CD4-positive, alpha-beta T cell treated with Interleukin-21 for 1 hour (primary cell): ENCODE data around the gene MPDZ.

ENCODE experiments used
- DNase-seq: peaks from one replicate; pipeline ENCODE4 v3.0.0-alpha.2; 2020

The MPDZ gene

DNA sequence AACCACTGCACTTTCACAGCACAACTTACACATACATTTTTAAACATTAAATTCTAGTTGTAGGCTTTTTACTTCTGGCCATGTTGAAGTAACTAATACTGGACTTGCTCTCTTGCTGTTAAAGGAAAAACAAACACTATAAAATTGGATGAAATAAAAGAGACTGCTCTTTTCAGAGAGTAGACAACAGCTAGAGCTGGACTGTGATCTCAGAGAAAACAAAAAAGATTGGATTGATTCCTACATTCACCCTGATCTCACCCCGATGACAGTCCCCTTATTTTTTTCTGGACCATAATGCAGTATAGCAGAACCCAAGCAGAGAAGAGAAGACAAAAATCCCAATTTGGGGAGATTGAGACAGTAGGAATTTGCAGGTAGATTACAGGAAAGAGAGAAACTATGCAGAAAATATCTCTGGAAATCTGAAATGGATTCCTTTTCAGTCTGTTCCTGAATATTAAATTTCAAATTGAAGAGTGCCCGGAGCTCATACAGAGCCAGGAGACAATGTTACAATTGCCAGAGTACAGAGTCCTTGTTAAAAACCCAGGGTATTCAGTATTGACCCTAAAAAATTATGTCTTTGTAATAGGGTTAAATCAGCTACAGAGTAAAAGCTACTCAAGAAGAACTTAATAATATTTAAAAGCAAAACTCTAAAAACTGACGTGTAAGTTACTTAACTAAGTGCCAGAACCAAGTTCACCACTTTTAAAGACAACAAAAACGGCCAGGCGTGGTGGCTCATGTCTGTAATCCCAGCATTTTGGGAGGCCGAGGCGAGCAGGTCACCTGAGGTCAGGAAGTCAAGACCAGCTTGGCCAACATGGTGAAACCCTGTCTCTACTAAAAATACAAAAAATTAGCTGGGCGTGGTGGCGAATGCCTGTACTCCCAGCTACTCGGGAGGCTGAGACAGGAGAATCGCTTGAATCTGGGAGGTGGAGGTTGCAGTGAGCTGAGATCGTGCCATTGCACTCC, 208.6 kb downstream of the MPDZ start:
- no peak for DNase-seq

DNA sequence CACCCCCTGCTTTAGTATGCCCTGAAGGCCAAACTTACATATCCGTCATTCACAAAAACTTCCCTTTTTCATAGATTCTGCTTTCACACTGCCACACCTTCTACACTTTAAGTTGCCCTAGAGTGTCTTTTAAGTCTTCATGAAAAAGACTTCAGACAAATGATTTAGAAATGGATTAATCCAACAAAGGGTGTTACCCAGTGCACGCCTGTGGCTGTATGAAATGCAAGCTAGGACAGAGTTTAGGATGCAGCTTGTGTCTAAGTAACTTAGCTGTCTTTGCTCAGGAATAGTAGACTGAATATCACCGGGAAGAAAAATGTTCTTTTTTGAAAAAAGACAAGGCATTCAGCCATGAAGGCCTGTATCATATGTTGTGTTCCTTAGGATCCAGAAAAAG, 210.0 kb downstream of the MPDZ start:
- DNase-seq, result no peak

DNA sequence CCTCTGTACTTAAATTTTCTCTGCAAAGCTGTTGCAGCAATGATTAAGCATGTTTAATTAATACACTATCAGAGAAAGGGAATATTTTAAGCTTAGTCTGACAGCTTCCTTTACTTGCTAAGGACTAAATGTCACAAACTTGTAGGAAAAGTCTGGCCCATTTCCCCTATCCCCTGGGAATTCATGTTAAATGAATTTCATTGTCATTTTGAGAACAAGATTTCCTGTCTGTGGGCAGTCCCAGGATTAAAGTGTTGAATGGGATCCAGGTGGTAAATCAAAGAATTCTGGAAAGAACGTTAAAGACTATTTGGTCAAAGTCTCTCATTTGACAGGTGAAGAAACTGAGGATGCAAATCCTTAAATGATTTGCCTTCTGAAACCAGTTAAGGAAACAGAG, 214.8 kb downstream of the MPDZ start:
- no peak for DNase-seq

DNA sequence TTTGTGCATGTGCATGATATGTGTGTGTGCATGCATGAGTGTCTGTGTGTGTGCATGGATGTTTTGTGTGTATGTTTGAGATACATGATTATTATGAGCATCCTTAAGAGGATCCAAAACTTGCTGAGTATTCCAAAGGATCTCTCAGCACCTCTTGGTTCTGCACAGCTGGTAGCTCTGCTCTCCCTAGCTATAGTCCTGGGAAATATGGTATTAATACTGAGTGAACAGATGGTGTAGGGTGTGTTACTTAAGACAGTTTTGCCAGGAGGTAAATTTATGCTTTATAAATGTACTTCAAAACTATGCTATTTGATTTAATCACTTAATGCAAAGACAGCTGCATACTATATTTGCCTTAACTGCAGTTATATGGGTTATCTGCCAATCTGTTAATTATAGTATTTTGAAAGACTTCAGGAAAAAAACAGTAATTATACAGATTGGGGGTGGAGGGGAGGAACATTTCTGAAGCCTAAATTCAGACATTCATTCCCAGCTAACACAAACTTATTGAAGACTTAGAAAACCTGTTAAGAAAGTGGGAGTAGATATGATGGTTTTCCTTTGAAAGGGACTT, 215.5 kb downstream of the MPDZ start:
- no peak for DNase-seq

DNA sequence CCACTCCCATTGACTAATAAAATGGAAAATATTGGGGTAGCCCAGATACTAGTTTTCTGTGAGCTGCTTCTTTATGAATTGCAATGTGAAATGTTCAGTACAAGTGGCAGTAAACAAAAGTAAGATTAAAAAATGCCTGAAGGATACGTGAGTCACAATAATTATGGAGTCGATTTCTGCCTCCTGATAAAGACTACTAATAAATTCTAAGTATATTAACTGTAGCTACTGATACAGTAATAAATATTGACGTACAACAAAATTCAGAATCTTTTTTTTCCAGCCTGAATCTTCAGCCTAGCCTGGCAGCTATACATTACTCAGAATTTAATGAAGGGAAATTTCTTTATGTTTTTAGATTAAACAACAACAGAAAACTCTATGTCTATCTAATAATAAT, 218.1 kb downstream of the MPDZ start:
- DNase-seq, result no peak
